ENCODE data around the gene TCN2.
"Not testable (repeated sequence)": the region's sequence is repeated elsewhere in the genome, so short reads cannot be mapped to it uniquely, and the experiment has no call there.

TCN2 gene

DNA sequence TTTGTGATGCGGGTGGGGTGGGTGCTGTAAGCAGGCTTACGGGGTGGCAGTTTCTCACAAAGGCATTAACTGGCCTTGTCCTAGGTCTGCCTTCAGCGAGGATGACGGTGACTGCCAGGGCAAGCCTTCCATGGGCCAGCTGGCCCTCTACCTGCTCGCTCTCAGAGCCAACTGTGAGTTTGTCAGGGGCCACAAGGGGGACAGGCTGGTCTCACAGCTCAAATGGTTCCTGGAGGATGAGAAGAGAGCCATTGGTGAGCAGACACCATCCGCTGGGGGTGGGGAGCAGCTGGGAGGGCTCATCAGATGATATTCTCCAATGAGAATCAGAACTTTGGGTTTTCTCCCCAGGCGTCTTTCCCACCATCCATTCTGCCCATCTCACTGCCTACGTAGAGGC, 5.8 kb downstream of the TCN2 start:
- no peak for DNase-seq

DNA sequence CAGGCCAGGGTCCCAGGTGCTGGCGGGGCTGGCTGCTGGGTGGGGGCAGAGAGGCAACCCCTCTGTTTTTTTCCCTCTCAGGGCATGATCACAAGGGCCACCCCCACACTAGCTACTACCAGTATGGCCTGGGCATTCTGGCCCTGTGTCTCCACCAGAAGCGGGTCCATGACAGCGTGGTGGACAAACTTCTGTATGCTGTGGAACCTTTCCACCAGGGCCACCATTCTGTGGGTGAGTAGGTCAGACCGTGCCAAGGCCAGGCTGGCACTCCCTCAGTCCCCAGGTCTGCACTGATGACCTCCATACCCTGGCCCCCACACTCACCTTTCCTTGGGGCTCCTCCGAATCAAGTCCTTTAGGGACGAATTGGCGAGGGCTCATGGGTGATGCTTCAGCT, 7.3 kb downstream of the TCN2 start:
- no peak for DNase-seq

DNA sequence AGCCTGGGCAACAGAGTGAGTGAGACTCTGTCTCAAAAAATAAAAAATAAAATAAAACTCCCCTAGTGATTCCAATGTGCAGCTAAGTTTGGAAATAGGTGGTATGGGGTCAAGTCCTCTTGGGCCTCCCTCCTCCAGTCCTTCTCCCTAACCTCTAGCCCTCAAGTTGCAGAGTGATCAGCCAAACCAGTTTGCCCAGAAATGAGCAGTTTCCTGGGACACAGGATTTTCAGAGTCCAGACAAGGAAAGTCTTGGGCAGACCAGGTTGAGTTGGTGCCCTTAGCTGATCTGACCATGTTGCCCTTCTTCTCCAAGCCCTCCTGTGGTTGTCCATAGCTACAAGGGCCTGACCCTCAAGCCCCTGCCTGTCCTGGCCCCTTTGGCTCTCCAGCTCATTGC, 7.9 kb downstream of the TCN2 start:
- no peak for DNase-seq

DNA sequence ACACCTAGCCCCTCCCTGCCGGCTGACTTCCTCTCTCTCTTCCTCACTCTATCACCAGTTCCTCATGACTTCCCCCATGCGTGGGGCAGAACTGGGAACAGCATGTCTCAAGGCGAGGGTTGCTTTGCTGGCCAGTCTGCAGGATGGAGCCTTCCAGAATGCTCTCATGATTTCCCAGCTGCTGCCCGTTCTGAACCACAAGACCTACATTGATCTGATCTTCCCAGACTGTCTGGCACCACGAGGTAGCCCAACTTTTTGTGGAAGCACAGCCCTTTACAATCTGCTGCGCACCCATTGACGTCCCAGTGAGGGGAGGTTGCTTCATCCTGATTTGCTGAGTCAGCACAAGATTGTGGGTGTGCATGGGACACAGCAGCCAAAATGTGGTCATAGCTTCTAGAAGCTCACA, 8.6 kb downstream of the TCN2 start:
- DNase-seq = no peak

DNA sequence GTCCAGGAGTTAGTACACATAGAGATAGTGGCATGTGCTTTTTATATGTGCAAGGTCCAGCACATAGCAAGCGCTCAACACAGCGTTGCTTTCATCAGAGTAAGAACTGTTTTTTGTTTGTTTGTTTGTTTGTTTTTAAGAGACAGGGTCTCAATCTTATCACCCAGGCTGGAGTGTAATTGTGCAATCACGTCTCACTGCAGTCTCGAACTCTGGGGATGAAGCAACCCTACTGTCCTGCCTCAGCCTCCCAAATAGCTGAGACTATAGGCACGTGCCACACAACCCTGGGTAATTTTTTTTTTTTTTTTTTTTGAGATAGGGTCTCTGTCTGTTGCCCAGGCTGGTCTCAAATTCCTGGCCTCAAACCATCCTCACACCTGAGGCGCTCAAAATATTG, 10.8 kb downstream of the TCN2 start:
- no peak for DNase-seq

DNA sequence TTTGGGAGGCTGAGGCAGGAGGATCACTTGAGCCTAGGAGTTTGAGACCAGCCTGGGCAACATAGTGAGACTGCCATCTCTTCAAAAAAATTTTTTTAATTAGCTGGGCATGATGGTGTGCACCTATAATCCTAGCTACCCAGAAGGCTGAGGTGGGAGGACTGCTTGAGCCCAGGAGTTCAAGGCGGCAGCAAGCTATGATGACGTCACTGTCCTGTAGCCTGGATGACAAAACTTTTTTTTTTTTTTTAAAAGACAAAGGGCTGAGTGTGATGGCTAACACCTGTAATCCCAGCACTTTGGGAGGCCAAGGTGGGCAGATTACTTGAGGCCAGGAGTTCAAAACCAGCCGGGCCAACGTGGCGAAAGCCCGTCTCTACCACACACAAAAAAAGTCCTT, 12.9 kb downstream of the TCN2 start:
- DNase-seq = not testable (repeated sequence)

DNA sequence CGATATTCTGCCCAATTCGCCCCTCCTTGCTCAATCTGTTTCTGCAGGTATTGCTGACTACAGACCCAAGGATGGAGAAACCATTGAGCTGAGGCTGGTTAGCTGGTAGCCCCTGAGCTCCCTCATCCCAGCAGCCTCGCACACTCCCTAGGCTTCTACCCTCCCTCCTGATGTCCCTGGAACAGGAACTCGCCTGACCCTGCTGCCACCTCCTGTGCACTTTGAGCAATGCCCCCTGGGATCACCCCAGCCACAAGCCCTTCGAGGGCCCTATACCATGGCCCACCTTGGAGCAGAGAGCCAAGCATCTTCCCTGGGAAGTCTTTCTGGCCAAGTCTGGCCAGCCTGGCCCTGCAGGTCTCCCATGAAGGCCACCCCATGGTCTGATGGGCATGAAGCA, 19.4 kb downstream of the TCN2 start:
- no peak for DNase-seq

DNA sequence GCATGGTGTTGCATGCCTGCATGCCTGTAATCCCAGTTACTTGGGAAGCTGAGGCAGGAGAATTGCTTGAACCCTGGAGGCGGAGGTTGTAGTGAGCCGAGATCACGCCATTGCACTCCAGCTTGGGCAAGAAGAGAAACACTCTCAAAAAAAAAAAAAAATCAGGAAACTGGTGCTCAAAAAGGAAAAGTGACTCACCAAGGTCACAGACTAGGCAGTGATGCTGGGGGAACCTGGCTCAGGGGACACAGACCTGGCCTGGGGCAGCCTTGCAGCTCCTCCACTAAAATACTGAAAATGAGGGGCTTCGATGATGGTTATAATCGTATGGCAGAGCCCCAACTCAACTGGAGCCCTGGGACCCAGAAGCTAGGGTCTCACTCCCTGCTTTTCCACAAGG, 20.5 kb downstream of the TCN2 start:
- DNase-seq = no peak

DNA sequence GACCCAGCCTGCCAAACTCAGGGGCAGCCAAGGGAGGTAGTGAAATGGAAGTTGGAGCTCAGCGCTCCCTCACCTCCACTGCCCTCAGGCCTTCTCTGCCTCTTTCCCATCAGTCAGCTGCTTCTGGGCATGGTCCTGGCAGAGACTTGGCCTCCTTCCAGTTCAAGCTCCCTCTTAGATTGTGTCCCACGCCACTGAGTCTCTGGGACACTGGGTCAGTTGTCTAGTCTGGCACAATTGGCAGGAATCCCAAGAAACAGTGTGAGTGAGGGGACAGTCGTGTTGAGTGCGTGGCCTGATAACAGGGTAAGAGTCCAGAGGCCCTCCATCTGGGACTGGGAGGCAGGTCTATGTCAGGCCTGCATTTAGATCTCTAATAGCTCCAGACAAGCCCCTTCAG, 21.5 kb downstream of the TCN2 start:
- no peak for DNase-seq

DNA sequence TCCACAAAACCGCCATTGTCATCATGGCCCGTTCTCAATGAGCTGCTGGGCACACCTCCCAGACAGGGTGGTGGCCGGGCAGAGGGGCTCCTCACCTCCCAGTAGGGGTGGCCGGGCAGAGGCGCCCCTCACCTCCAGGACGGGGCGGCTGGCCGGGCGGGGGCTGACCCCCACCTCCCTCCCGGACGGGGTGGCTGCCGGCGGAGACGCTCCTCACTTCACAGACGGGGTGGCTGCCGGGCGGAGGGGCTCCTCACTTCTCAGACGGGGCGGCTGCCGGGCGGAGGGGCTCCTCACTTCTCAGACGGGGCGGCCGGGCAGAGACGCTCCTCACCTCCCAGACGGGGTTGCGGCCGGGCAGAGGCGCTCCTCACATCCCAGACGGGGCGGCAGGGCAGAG, 24.5 kb downstream of the TCN2 start:
- not testable (repeated sequence) for DNase-seq

DNA sequence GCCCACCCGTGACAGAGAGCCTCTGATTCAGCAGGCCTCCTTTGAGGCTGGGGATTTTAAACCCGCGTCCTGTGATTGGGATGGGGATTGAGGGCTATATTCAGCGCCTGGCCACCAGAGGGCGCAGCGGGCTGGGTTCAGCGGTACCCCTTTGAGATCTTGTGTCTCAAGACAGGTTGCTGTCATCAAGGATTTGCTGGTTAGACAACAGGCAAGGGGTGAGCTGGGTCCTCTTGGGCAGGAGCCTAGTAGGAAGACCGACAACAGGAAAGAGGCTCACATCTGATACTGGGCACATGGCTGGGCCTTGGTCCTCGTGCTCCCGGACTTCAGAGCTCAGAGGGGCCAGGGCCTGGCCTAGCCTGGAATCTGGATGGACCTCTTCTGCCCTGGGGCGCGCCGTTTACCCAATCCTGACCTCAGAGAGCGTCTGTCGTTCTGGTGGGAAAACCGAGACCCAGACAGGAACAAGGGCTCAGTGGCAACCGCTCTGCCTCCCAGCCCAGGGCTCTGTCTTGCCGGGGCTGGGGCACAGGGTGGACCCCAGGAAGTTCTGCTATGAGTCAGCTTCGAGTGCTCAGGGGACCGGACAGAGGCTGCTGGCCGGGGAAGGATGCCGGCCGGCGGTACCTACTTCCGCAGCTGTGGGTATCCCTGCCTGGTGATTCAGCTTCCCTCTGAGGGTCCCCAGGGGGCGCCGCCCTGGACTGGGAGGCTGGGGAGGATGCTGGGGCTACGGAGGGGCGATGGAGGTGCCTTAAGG, 27.7 kb downstream of the TCN2 start:
- DNase-seq = peak; percentile 85

DNA sequence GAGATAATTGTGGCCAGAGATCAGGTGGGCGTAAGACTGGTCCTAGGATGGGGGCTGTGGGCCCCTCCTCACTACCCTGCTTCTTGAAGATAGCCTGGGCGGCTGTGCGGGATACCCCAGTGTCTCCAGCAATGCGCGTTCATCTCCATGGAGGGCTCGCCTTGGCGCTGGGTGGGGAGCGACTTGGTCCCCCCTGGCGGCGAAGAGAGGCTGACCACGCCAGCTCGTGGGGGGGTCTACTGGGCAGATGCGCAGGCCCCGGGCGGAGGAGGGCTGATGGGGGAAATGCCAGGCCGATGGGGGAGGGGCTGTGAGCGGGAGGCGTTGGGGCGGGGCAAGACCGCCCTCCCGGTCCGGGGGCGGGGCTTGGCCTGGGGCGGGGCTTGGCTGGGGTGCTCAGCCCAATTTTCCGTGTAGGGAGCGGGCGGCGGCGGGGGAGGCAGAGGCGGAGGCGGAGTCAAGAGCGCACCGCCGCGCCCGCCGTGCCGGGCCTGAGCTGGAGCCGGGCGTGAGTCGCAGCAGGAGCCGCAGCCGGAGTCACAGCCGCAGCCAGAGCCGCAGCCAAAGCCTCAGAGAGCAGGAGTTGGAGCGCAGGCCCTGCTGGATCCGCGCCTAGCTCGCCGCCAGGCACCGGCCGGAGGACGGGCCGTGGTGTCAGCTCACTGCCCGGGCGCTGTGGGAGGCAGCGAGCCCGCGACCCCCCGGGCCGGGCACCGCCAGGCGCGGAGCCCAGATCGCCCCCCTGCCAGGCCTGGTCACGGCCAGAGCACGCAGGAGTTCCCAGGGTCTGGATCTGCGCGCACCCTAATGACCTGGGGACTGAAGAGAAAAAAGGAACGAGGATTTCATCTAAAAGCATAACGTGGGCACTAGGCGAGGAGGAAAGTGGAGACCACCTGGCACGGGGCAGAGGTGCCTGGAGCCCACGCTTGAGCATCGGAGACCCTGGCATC, 28.6 kb downstream of the TCN2 start, which contains the start of gene SLC35E4:
Gene SLC35E4, plus strand, starts transcription at position 509 of the 953 bp plus-strand sequence. CDS start 670 bp downstream, outside the sequence.
- DNase-seq = peak; percentile 91

DNA sequence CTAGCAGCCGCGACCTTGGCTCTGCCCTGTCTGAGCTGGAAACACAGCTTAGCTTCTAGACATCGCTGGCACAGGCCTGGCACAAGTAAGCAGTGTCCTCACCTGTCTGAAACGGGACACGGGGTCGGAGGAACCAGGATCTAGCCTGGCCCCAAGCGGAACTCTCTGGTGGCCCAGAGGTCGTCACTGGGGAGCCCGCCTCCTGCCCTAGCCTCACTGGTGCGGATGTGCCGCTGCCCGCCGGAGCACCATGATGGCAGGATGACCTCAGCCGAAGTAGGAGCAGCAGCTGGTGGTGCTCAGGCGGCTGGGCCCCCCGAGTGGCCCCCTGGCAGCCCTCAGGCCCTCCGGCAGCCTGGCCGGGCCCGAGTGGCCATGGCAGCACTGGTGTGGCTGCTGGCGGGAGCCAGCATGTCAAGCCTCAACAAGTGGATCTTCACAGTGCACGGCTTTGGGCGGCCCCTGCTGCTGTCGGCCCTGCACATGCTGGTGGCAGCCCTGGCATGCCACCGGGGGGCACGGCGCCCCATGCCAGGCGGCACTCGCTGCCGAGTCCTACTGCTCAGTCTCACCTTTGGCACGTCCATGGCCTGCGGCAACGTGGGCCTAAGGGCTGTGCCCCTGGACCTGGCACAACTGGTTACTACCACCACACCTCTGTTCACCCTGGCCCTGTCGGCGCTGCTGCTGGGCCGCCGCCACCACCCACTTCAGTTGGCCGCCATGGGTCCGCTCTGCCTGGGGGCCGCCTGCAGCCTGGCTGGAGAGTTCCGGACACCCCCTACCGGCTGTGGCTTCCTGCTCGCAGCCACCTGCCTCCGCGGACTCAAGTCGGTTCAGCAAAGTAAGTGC, 29.5 kb downstream of the TCN2 start:
- no peak for DNase-seq

DNA sequence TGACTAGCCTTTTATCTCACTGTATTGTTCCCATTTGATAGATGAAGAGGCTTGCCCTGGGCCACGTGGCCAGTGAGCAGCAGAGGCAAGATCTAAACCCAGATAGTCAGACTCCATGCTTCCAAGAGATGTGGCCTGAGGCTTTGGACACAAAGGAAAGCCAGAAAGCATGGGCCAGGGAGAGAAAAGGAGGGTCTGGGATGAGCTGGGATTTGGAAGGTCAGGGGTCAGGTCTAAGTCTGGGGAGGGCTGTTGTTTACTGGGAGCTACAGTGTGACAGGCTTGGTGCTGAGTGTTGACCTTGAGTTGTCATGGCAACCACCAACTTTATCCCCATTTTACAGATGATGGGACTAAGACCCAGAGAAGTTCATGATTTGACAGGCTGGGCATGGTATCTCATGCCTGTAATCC, 30.7 kb downstream of the TCN2 start:
- no peak for DNase-seq

DNA sequence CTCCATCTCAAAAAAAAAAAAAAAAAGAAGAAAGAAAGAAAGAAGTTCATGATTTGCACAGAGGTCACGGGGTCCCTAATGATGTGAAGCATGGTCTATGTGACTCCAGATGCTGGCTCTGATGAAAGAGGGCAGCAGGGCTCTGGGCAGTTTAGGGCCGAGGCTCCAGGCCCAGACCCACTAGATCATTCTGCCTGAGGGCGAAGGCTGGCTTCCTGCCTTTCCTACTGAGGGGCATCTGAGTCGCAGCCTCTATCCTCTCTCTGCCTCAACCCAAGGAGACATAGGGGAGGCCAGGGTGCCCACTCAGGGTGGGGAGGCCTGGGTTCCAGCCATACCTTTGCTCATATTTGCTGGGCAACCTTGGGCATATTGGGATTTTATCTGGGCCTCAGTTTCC, 33.4 kb downstream of the TCN2 start:
- DNase-seq = no peak

DNA sequence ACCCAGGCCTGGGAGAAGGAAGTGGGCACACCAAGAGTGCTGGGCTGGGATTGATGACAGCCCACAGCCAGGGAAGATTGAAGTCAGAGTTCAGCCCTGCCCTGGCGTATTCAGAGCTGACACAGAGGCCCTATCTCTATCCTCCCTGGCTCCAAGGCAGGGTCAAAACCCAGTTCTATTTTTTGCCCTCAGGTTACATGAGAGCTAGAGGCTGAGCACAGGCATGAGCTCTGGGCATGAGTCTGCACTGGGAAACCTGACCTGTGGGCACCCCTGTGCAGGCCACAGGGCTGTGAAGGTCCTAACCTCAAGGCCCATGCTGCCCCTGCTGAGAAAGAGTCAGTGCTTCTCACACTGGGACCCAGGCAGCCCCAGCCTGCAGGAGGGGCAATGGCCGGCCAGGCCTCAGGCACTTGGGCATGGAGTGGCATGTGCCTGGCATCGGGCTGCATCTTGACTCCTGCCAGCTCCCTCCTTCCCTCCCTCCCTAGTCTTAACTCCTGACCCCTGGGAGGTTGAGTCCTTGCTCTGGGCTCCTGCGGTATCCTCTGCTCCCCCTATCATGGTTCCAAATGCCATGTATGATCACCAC, 34.0 kb downstream of the TCN2 start:
- DNase-seq = no peak

DNA sequence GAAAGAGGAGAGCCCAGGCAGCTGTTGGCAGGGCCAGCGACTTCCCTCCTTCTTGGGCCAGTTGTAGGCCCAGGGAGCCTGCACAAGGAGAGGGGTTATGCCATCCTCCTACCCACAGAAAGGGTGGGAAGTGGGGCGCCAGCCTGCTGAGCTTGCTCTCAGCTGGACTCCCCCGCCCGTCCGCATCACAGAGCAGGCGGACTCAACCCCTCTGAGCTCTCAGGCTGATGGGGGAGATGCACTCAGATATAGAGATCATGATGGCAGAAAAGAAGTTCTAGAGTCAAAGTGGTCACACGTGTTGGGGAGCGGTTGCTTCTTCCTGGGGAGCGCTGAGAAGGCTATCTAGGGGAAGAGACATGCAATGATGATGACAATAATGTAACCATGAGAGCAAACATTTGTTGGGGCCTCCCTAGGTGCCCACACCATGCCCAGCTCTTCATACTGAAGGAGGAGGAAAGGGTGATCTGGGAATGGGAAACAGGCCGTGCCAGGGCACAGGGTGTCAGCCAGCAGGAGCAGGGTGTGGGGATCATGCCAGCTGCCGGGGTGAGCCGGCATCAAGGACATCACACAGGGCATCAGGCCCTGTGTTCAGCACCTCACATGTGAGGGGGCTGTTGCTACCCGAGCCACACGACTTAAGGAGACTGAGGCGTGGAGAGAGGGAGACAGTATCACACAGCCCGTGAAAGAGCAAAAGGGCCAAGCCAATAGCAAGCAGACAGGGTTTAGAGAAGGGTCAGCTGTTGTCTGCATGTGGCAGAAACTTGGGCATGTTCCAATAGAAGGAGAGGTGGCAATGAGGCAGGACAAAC, 36.3 kb downstream of the TCN2 start:
- no peak for DNase-seq

DNA sequence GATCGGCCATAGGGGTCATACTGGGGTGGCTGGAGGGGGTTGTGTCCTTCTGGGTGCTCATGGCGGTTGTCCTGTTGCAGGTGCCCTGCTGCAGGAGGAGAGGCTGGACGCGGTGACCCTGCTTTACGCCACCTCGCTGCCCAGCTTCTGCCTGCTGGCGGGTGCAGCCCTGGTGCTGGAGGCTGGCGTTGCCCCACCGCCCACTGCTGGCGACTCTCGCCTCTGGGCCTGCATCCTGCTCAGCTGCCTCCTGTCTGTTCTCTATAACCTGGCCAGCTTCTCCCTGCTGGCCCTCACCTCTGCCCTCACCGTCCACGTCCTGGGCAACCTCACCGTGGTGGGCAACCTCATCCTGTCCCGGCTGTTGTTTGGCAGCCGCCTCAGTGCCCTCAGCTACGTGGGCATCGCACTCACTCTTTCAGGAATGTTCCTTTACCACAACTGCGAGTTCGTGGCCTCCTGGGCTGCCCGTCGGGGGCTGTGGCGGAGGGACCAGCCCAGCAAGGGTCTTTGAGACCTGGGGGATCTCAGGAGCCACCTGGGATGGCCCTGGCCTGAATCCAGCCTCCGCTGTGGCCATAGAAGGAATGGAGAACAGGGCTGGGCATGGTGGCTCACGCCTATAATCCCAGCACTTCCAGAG, 39.7 kb downstream of the TCN2 start:
- no peak for DNase-seq

DNA sequence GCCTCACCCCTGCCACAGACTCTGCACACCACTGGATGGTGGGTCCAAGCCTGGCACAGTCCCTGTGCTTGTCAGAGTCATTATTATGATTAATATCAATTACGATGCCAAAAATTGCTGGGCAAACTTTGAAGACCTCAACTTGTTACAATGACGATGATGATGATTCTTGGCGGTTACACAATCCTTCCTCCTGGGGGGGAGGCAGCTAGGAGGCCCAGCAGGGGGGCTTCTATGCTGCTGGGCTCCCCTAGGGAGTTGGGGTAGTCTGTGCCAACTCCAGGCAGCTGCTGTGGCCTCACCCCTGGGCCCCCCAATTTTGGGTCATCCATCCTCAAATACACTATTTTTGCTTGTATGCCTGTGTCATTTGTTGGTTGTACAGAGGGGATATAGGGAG, 40.6 kb downstream of the TCN2 start:
- DNase-seq = no peak

DNA sequence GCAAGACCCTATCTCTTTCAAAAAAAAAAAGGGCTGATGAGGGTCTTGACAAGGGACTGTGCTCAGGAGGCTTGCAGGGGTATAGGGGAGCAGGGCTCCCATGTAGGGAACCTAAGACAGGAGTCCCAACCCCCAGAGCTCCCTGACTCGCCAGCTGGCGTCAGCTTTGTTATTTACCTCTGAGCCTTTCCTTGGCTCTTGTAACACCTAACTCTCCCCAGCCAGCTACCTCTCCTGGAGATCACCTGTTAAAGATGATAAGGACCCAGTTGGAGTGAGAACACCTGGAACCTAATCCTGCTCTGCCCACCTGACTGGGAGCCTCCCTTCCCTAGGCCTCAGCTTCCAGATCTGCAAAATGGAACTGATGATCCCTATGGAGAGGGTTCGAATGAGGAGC, 41.9 kb downstream of the TCN2 start:
- no peak for DNase-seq

DNA sequence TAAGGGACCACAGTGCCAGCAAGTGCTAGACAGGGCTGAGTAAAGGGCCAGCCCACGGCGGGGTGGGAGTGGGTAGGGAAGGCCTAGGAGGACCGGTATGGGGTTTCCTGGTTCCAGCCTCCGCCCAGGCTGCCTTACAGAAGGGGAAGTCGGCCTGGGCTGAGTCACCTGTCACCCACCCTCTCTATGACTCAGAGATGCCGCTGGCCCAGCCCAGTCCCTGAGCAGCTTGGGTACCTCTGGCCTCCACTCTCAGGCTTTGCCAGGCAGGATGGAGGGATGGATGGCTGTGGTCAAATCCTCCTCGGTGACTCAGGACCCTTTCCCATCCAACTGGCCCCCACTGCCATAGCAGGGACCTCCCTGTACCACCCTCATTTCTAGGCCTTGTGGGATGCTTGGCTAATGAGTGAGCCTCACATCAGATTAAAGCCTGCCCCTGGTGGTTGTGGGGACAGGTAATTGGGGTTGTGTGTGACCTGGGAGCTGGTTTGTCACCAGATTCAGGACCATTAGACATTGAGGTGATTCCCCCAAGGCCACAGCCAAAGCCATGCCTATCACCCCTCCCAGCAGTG, 42.5 kb downstream of the TCN2 start:
- peak; percentile 71 for DNase-seq
